HepG2 (cell line): ENCODE data around the gene GJA10. TPM values are rescaled to one million over a fixed set of nuclear protein-coding genes. Genes with fewer than 3 reads are reported as not detected.

Source experiments
- ATAC-seq: fragments of 200-7000 bp; cut with Tn5 transposase; 3 replicates; pipeline ENCODE4 v1.9.1; 2020; ENCODE audit warnings: mild to moderate bottlenecking, moderate library complexity
- BruUV-seq: library from RNA; stranded (reverse); fragments of 400-500 nt; replicated peaks from 2 replicates; lab custom pipeline; 2021; lab: Mats Ljungman, UMichigan
- CTCF ChIA-PET: fragments of 300-600 bp; formaldehyde crosslinking; extraction: SDS; loops from one replicate; lab custom pipeline; 2021; ENCODE audit warnings: low total read pairs, inconsistent platforms, low intra/inter-chr PET ratio; lab: Yijun Ruan, JAX
- POLR2A ChIA-PET: fragments of 350-600 bp; sonication (Branson Sonifier 250); formaldehyde crosslinking; loops from one replicate; lab custom pipeline; 2020; ENCODE audit warnings: antibody characterized with exemption, inconsistent platforms; lab: Yijun Ruan, JAX
- DNase-seq: peaks from one replicate; pipeline ENCODE4 v3.0.0-alpha.2; 2015; ENCODE audit warnings: low spot score
- FAIRE-seq: peaks from 3 replicates; lab custom pipeline; 2011; peaks lifted over from hg19 to GRCh38; lab: Jason Lieb, UNC
- H2AFZ ChIP-seq: one replicate; pipeline ENCODE4 v1.6.1; 2011; ENCODE audit warnings: low read length, inconsistent platforms
- H3K27ac ChIP-seq: fragments of 300-600 bp; 3 replicates; pipeline ENCODE4 v1.8.0; 2011; ENCODE audit warnings: mixed run types, mild to moderate bottlenecking, mixed read lengths, low read length, inconsistent platforms; ENCODE audit not compliant: insufficient read depth; ENCODE audit errors: extremely low read length
- H3K27me3 ChIP-seq, 2 experiments: fragments of 200-600 bp in 1 of 2; 2 replicates in 1 of 2; 3 replicates in 1 of 2; pipeline versions ENCODE4 v1.6.0 to v1.8.0; 2011; ENCODE audit warnings: low read length in 2 of 2, mild to moderate bottlenecking in 2 of 2, moderate library complexity in 2 of 2, inconsistent platforms in 1 of 2; ENCODE audit not compliant: insufficient read depth in 2 of 2, control insufficient read depth in 1 of 2
- H3K36me3 ChIP-seq, 2 experiments: fragments of 200-600 bp in 1 of 2; replicated peaks in 1 of 2; 2 replicates in 1 of 2; 3 replicates in 1 of 2; pipeline versions ENCODE4 v1.5.1 to v1.8.0; 2011; ENCODE audit warnings: low read length in 2 of 2, inconsistent platforms in 1 of 2; ENCODE audit not compliant: insufficient read depth in 2 of 2, control insufficient read depth in 1 of 2
- H3K4me1 ChIP-seq: 2 replicates; pipeline ENCODE4 v1.5.1; 2012; ENCODE audit warnings: low read length, inconsistent platforms; ENCODE audit not compliant: insufficient read depth
- H3K4me2 ChIP-seq: 2 replicates; pipeline ENCODE4 v1.6.0; 2011; ENCODE audit warnings: low read depth, low read length, inconsistent platforms
- H3K4me3 ChIP-seq, 3 experiments: fragments of 200-600 bp in 1 of 3; sonication (generic), shearing (Covaris generic) in 1 of 3; replicated peaks in 1 of 3; 2 replicates each; pipeline ENCODE4 v1.5.1; 2011 to 2016; ENCODE audit warnings: low read length in 3 of 3, inconsistent platforms in 2 of 3, low read depth in 2 of 3, mild to moderate bottlenecking in 2 of 3, control low read depth in 1 of 3, mixed read lengths in 1 of 3; ENCODE audit not compliant: insufficient read depth in 1 of 3
- H3K79me2 ChIP-seq: one replicate; pipeline ENCODE4 v1.6.1; 2011; ENCODE audit warnings: low read length, inconsistent platforms; ENCODE audit not compliant: insufficient read depth
- H3K9ac ChIP-seq: 2 replicates; pipeline ENCODE4 v1.6.0; 2011; ENCODE audit warnings: mild to moderate bottlenecking, low read depth, low read length, inconsistent platforms; ENCODE audit not compliant: insufficient read depth
- H3K9me3 ChIP-seq: 2 replicates; pipeline ENCODE4 v1.5.1; 2012; ENCODE audit warnings: mild to moderate bottlenecking, low read length
- H4K20me1 ChIP-seq: 2 replicates; pipeline ENCODE4 v1.6.0; 2011; ENCODE audit warnings: inconsistent platforms, mild to moderate bottlenecking, low read length, moderate library complexity; ENCODE audit not compliant: insufficient read depth
- IRF2 ChIP-seq: IDR thresholded peaks from 2 replicates; pipeline ENCODE4 v1.6.1; 2018; ENCODE audit warnings: missing genetic modification reagents, missing compliant biosample characterization
- NCOA2 ChIP-seq: sonication (generic); formaldehyde crosslinking; IDR thresholded peaks from 2 replicates; pipeline ENCODE4 v1.8.0; 2022; ENCODE audit warnings: inconsistent platforms
- SOX13 ChIP-seq, 3 experiments: fragments of 450-650 bp in 1 of 3; sonication (generic) in 1 of 3; formaldehyde crosslinking in 1 of 3; IDR thresholded peaks in 2 of 3; conservative IDR thresholded peaks in 1 of 3; 2 replicates each; pipeline versions ENCODE4 v1.5.0 to v1.6.1; 2016 to 2020; ENCODE audit warnings: antibody characterized with exemption in 1 of 3, mild to moderate bottlenecking in 1 of 3, missing compliant biosample characterization in 1 of 3, missing genetic modification reagents in 1 of 3, moderate library complexity in 1 of 3
- ZNF318 ChIP-seq: sonication (generic); formaldehyde crosslinking; IDR thresholded peaks from 2 replicates; pipeline ENCODE4 v1.4.0; 2020; ENCODE audit warnings: mild to moderate bottlenecking, missing genetic modification reagents
- WGBS: methylation state at CpG from one replicate; pipeline ENCODE4 v1.1.6; 2017; ENCODE audit warnings: low lambda C conversion rate; 5-methylcytosine and 5-hydroxymethylcytosine counted together
- in situ Hi-C: cut with HindIII; loops from 2 replicates; pipeline ENCODE4 v1.10.0; 2017; ENCODE audit warnings: low pct_unique_long_range_greater_than_20kb; ENCODE audit not compliant: extremely low pct_ligation_motif_present
- intact Hi-C: fragments of 100-400 bp; cut with micrococcal nuclease; formaldehyde crosslinking; loops from one replicate; pipeline ENCODE4 v1.10.0; 2022; ENCODE audit not compliant: unreplicated experiment
- polyA plus RNA-seq, 8 experiments: library from polyadenylated mRNA; depleted of rRNA in 3 of 8; stranded (reverse) in 7 of 8; unstranded in 1 of 8; fragments of >200 nt; fragmentation: Illumina TruSeq in 4 of 8; extraction: Trizol in 4 of 8; gene quantifications; 2 replicates each; pipeline versions ENCODE4 v1.2.1 to v1.2.3, GENCODE V29; 2011 to 2016; ENCODE audit warnings: low read depth in 4 of 8, missing spikeins in 1 of 8, mixed read lengths in 1 of 8; ENCODE audit not compliant: insufficient read depth in 1 of 8
- total RNA-seq, 5 experiments: library from RNA; depleted of rRNA; stranded (reverse); fragments of >200 nt; fragmentation: Illumina TruSeq; extraction: Trizol; gene quantifications; 2 replicates each; pipeline ENCODE4 v1.2.3, GENCODE V29; 2016; ENCODE audit warnings: low read depth in 1 of 5

GJA10 gene
- total and polyA plus RNA-seq, 2 of the 13 experiments (the other 11 are each of a cell fraction or from before 2014, with no cell fraction given), result not detected

GRCh38 chr6:89930789-89931188, 36.5 kb downstream of the GJA10 start:
- Histone ChIP-seq H2AFZ (no peak overlapping the region), H3K27me3 (peaks cover 2 to 47% of the 10 kb centered on the region in 2 experiments; a peak in 3 of 5 replicates), H3K36me3 (no peaks in the 10 kb centered on the region), H3K9me3 (no peaks in the 10 kb centered on the region), H3K79me2 (no peaks in the 10 kb centered on the region), H3K4me1 (no peaks in the 10 kb centered on the region), H3K27ac (no peak overlapping the region), H4K20me1 (no peaks in the 10 kb centered on the region), H3K4me2 (no peak overlapping the region), H3K4me3 (no peak overlapping the region)
- DNase-seq (no peak), ATAC-seq (no peak)
- 0% methylated on average over 3 of the region's 5 CpGs for WGBS
- POLR2A ChIA-PET, result no interaction called here
- CTCF ChIA-PET, result no interaction called here
- BruUV-seq, result no TSS peak
- in situ Hi-C loops, result no loop called here
- TF ChIP-seq NCOA2 (CRISPR knock-in tag) (no peak), IRF2 (CRISPR knock-in tag) (no peak), SOX13 (IDR thresholded peaks at IDR 0.05) (no peak), SOX13 (CRISPR knock-in tag; conservative IDR thresholded peaks at IDR 0.05 in 1 of 2, IDR thresholded peaks at IDR 0.05 in 1 of 2) (no peak), ZNF318 (CRISPR knock-in tag) (no peak)
- TF ChIP-seq, all 625 proteins: peak for 0
- FAIRE-seq, result no peak
- intact Hi-C loops, result no loop called here
- no peak overlapping the region for H3K9ac ChIP-seq
